ENCODE results near the gene PDE3A.

DNA sequence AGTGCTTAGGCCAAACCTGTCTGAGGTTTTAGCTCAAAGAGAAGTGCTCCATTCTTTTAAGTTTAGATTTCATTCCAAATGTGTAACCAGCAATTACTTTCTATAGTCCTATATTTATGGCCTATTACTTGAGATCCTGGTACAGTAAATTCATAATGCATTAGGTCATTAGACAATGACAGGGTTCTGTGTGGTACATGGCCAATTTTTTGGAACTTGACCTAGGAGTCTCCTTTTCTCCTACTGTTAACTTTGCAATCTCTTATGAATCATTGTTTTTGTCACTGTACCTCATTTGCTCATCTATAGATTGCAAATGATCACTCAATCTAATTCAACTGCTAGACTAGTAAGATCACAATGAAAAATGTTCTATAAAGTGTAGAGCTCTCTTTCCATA is 136.7 kb downstream of the PDE3A start:
- TF ChIP-seq EZH2 (IDR thresholded peaks at IDR 0.05; ENCODE audit: borderline replicate concordance): no peak
- TF ChIP-seq, protein P1, sequence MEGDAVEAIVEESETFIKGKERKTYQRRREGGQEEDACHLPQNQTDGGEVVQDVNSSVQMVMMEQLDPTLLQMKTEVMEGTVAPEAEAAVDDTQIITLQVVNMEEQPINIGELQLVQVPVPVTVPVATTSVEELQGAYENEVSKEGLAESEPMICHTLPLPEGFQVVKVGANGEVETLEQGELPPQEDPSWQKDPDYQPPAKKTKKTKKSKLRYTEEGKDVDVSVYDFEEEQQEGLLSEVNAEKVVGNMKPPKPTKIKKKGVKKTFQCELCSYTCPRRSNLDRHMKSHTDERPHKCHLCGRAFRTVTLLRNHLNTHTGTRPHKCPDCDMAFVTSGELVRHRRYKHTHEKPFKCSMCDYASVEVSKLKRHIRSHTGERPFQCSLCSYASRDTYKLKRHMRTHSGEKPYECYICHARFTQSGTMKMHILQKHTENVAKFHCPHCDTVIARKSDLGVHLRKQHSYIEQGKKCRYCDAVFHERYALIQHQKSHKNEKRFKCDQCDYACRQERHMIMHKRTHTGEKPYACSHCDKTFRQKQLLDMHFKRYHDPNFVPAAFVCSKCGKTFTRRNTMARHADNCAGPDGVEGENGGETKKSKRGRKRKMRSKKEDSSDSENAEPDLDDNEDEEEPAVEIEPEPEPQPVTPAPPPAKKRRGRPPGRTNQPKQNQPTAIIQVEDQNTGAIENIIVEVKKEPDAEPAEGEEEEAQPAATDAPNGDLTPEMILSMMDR (IDR thresholded peaks at IDR 0.05; ENCODE audit: poor library complexity): no peak
- no peak for TF ChIP-seq EZH2phosphoT487 (IDR thresholded peaks at IDR 0.05; ENCODE audit: low read depth, severe bottlenecking, unreplicated experiment)

Data from hepatocyte (in vitro differentiated cells).